CD14-positive monocyte (primary cell): ENCODE measurements around the gene NFKBIA. TPM values are rescaled to one million over a fixed set of nuclear protein-coding genes. Genes with fewer than 3 reads are reported as not detected.

Experiments
- DNase-seq, 3 donors: peaks; one replicate each; pipeline ENCODE4 v3.0.0-alpha.2; 2011 to 2022
- H2AFZ ChIP-seq: 2 replicates; pipeline ENCODE4 v1.6.0; 2012; ENCODE audit warnings: mild to moderate bottlenecking, low read depth, low read length, inconsistent platforms; ENCODE audit not compliant: insufficient read depth, poor library complexity, severe bottlenecking
- H3K27ac ChIP-seq, 2 donors: 1 replicate in 1 of 2; 2 replicates in 1 of 2; pipeline ENCODE4 v1.5.1; 2012 to 2013; ENCODE audit warnings: low read length in 2 of 2, control low read depth in 1 of 2, inconsistent platforms in 1 of 2, low read depth in 1 of 2, mild to moderate bottlenecking in 1 of 2
- H3K27me3 ChIP-seq, 2 donors: one replicate each; pipeline versions ENCODE4 v1.6.0 to v1.6.1; 2011 to 2013; ENCODE audit warnings: low read length in 2 of 2; ENCODE audit not compliant: control insufficient read depth in 2 of 2, insufficient read depth in 2 of 2
- H3K36me3 ChIP-seq, 2 donors: replicated peaks in 1 of 2; 1 replicate in 1 of 2; 2 replicates in 1 of 2; pipeline versions ENCODE4 v1.5.1 to v1.6.1; 2012 to 2013; ENCODE audit warnings: low read length in 2 of 2, control low read depth in 1 of 2, inconsistent platforms in 1 of 2, mild to moderate bottlenecking in 1 of 2; ENCODE audit not compliant: insufficient read depth in 2 of 2, control insufficient read depth in 1 of 2
- H3K4me1 ChIP-seq, 2 donors: 1 replicate in 1 of 2; 2 replicates in 1 of 2; pipeline versions ENCODE4 v1.5.1 to v1.6.1; 2012 to 2013; ENCODE audit warnings: low read length in 2 of 2, control low read depth in 1 of 2, inconsistent platforms in 1 of 2, mild to moderate bottlenecking in 1 of 2, moderate library complexity in 1 of 2; ENCODE audit not compliant: insufficient read depth in 2 of 2, control insufficient read depth in 1 of 2
- H3K4me2 ChIP-seq: replicated peaks from 2 replicates; pipeline ENCODE3; 2012; ENCODE audit warnings: low read length, moderate library complexity, mild to moderate bottlenecking; ENCODE audit not compliant: poor library complexity, severe bottlenecking; ENCODE audit errors: extremely low read depth
- H3K4me3 ChIP-seq, 3 experiments: fragments of 200-600 bp in 1 of 3; sonication (generic) in 1 of 3; replicated peaks in 1 of 3; 1 replicate in 2 of 3; 2 replicates in 1 of 3; pipeline ENCODE4 v1.5.1; 2011 to 2013; ENCODE audit warnings: low read length in 3 of 3, mild to moderate bottlenecking in 3 of 3, control low read depth in 2 of 3, low read depth in 2 of 3, inconsistent platforms in 1 of 3, moderate library complexity in 1 of 3
- H3K79me2 ChIP-seq: 2 replicates; pipeline ENCODE4 v1.6.0; 2012; ENCODE audit warnings: mild to moderate bottlenecking, control low read depth, inconsistent platforms, low read length, moderate library complexity; ENCODE audit not compliant: insufficient read depth
- H3K9ac ChIP-seq: 2 replicates; pipeline ENCODE4 v1.6.0; 2017; ENCODE audit warnings: low read length, mild to moderate bottlenecking; ENCODE audit not compliant: insufficient read depth, poor library complexity, severe bottlenecking
- H3K9me3 ChIP-seq, 2 donors: replicated peaks in 1 of 2; 1 replicate in 1 of 2; 2 replicates in 1 of 2; pipeline versions ENCODE4 v1.5.1 to v1.6.1; 2012 to 2013; ENCODE audit warnings: low read length in 2 of 2, control low read depth in 1 of 2; ENCODE audit not compliant: control insufficient read depth in 1 of 2, insufficient read depth in 1 of 2
- H4K20me1 ChIP-seq: 2 replicates; pipeline ENCODE4 v1.6.0; 2012; ENCODE audit warnings: mild to moderate bottlenecking, low read length, control low read depth, moderate library complexity; ENCODE audit not compliant: insufficient read depth
- H3K27ac Mint-ChIP-seq, 7 donors: one replicate each; pipeline ENCODE4 v1.8.0; 2020; ENCODE audit warnings: mild to moderate bottlenecking in 7 of 7, mixed read lengths in 7 of 7, moderate library complexity in 6 of 7, inconsistent platforms in 2 of 7
- H3K27me3 Mint-ChIP-seq, 3 donors: one replicate each; pipeline ENCODE4 v1.8.0; 2021 to 2022; ENCODE audit warnings: low read depth in 3 of 3, mild to moderate bottlenecking in 3 of 3, mixed read lengths in 3 of 3, moderate library complexity in 3 of 3, inconsistent platforms in 1 of 3
- H3K36me3 Mint-ChIP-seq, 2 donors: one replicate each; pipeline ENCODE4 v1.8.0; 2020; ENCODE audit warnings: mixed read lengths in 2 of 2, inconsistent platforms in 1 of 2, mild to moderate bottlenecking in 1 of 2
- H3K4me1 Mint-ChIP-seq: one replicate; pipeline ENCODE4 v1.8.0; 2020; ENCODE audit warnings: mild to moderate bottlenecking, mixed read lengths
- H3K4me3 Mint-ChIP-seq, 2 donors: one replicate each; pipeline ENCODE4 v1.8.0; 2020; ENCODE audit warnings: mild to moderate bottlenecking in 2 of 2, mixed read lengths in 2 of 2, moderate library complexity in 1 of 2
- H3K9me3 Mint-ChIP-seq, 7 donors: one replicate each; pipeline ENCODE4 v1.8.0; 2020 to 2022; ENCODE audit warnings: mixed read lengths in 7 of 7, mild to moderate bottlenecking in 6 of 7, moderate library complexity in 6 of 7, inconsistent platforms in 2 of 7
- CTCF ChIP-seq: fragments of 200-600 bp; IDR thresholded peaks from one replicate; pipeline ENCODE4 v1.8.0; 2022; ENCODE audit warnings: antibody characterized with exemption, mild to moderate bottlenecking
- WGBS: methylation state at CpG from one replicate; pipeline ENCODE4 v1.1.5; 2013; ENCODE audit warnings: missing lambda C conversion rate; ENCODE audit not compliant: insufficient coverage; 5-methylcytosine and 5-hydroxymethylcytosine counted together
- intact Hi-C, 2 donors: fragments of 100-400 bp; cut with micrococcal nuclease; formaldehyde crosslinking; loops; one replicate each; pipeline versions ENCODE4 v1.15.0 to v1.15.1; 2023
- polyA plus RNA-seq, 3 donors: library from polyadenylated mRNA; depleted of rRNA in 1 of 3; unstranded in 2 of 3; stranded (reverse) in 1 of 3; fragments of 300-500 nt in 2 of 3; fragments of >200 nt in 1 of 3; fragmentation: Illumina TruSeq in 2 of 3; gene quantifications; 1 replicate in 2 of 3; 2 replicates in 1 of 3; pipeline ENCODE4 v1.2.3, GENCODE V29; 2012 to 2021

The NFKBIA gene
- polyA plus RNA-seq, 3 donors: 868 to 4,739 (median 935) TPM

DNA sequence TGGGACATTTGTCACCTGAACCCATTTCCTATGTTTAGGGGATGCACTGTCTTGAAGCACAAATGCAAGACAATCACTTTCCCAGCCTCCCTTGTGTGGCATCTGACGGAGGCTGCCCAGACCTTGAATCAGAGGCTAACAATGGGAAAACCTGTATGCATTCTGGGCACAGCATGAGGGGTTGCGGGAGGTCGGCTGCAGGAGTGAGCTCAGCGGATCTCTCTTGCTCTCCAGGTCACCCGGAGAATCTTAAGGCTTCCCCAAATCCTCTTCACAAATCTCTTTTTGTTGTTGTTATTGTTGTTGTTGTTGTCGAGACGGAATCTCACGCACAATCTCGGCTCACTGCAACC lies 15.3 kb downstream of the NFKBIA start:
- intact Hi-C loops: no loop called here
- no peaks in the 10 kb centered on the region for H3K36me3 Mint-ChIP-seq

GRCh38 chr14:35388656-35389314 lies 15.8 kb downstream of the NFKBIA start:
- H3K36me3 Mint-ChIP-seq: no peaks in the 10 kb centered on the region
- no peaks in the 10 kb centered on the region for H3K9me3 Mint-ChIP-seq
- H3K9me3 ChIP-seq: no peaks in the 10 kb centered on the region
- 84% methylated on average over 4 of the region's 14 CpGs for WGBS
- H3K4me1 ChIP-seq: peaks cover 7 to 11% of the 10 kb centered on the region in 2 donors
- no peak overlapping the region for H3K4me3 Mint-ChIP-seq
- no peak overlapping the region for H3K27ac Mint-ChIP-seq
- intact Hi-C loops: no loop called here
- no peaks in the 10 kb centered on the region for H3K36me3 ChIP-seq
- no peak overlapping the region for H3K4me3 ChIP-seq
- no peak overlapping the region for H3K4me2 ChIP-seq
- no peak overlapping the region for H3K27ac ChIP-seq
- no peaks in the 10 kb centered on the region for H3K79me2 ChIP-seq
- no peaks in the 10 kb centered on the region for H4K20me1 ChIP-seq
- H2AFZ ChIP-seq: no peak overlapping the region
- H3K27me3 ChIP-seq: no peaks in the 10 kb centered on the region
- no peak for TF ChIP-seq CTCF
- H3K27me3 Mint-ChIP-seq: peaks cover 0 to 1% (median 1%) of the 10 kb centered on the region in 3 donors
- no peak overlapping the region for H3K9ac ChIP-seq
- DNase-seq: peak in 1 of 3 donors; percentile 31
- peaks cover 15% of the 10 kb centered on the region for H3K4me1 Mint-ChIP-seq

More for the DNA sequence above, 15.3 kb downstream of the NFKBIA start:
- TF ChIP-seq CTCF: no peak
- Histone ChIP-seq H3K9me3 (no peaks in the 10 kb centered on the region), H3K4me3 (no peak overlapping the region), H3K9ac (no peak overlapping the region), H3K4me2 (no peak overlapping the region), H2AFZ (no peak overlapping the region), H3K27ac (no peak overlapping the region), H3K4me1 (peaks cover 7 to 9% of the 10 kb centered on the region in 2 donors), H3K27me3 (no peaks in the 10 kb centered on the region), H3K36me3 (no peaks in the 10 kb centered on the region), H4K20me1 (no peaks in the 10 kb centered on the region), H3K79me2 (no peaks in the 10 kb centered on the region)
- Mint-ChIP-seq H3K27ac (no peak overlapping the region), H3K4me1 (peaks cover 13% of the 10 kb centered on the region), H3K9me3 (no peaks in the 10 kb centered on the region), H3K27me3 (peaks cover 0 to 1% (median 1%) of the 10 kb centered on the region in 3 donors), H3K4me3 (no peak overlapping the region)
- DNase-seq: no peak
- WGBS: 100% methylated on average over 3 of the region's 9 CpGs
